HAP-1 (cell line): ENCODE measurements around the gene GATA6.
"Not testable (repeated sequence)": the region's sequence is repeated elsewhere in the genome, so short reads cannot be mapped to it uniquely, and the experiment has no call there.

Source experiments
- DNase-seq, 2 experiments: peaks; one replicate each; pipeline ENCODE4 v3.0.0-alpha.2; 2016 to 2020; ENCODE audit warnings: low spot score in 2 of 2
- H3K27me3 ChIP-seq: fragments of 250-450 bp; sonication (Bioruptor Pico); 2 replicates; pipeline ENCODE4 v1.5.1; 2020; ENCODE audit warnings: low read depth, mild to moderate bottlenecking, moderate library complexity
- H3K36me3 ChIP-seq: fragments of 250-450 bp; sonication (Bioruptor Pico); replicated peaks from 2 replicates; pipeline ENCODE4 v1.5.1; 2020; ENCODE audit warnings: mild to moderate bottlenecking
- H3K4me1 ChIP-seq: fragments of 250-450 bp; sonication (Bioruptor Pico); 2 replicates; pipeline ENCODE4 v1.5.1; 2020; ENCODE audit warnings: mild to moderate bottlenecking
- H3K4me3 ChIP-seq: fragments of 250-450 bp; sonication (Bioruptor Pico); 2 replicates; pipeline ENCODE4 v1.5.1; 2020; ENCODE audit warnings: mild to moderate bottlenecking, moderate library complexity
- H3K9me3 ChIP-seq: fragments of 250-450 bp; sonication (Bioruptor Pico); 2 replicates; pipeline ENCODE4 v1.5.1; 2020; ENCODE audit warnings: mild to moderate bottlenecking, moderate library complexity
- in situ Hi-C: fragments of 300-500 bp; cut with MboI; formaldehyde crosslinking; loops from 3 replicates; pipeline ENCODE4 v1.14.3; 2020; ENCODE audit warnings: low sequenced_read_pairs, inconsistent platforms, mixed read lengths

The GATA6 gene

DNA sequence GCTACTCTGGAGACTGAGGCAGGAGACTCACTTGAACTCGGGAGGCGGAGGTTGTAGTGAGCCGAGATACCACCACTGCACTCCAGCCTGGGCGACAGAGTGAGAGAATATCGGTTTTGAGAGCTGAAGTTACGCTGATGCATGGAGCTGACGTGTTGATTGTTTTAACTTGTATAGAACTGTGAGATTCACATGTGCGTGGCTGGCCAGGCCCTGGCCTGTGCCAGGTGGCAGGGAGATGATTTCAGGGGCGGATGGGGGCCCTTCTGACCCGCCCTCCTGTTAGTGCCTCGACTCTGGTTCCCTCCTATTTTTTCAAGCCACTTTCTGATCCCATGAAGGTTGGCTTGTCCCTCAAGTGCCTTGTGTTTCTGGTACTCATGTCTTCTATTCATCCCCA is 25.7 kb downstream of the GATA6 start:
- no peaks in the 10 kb centered on the region for H3K9me3 ChIP-seq
- in situ Hi-C loops = no loop called here
- H3K4me1 ChIP-seq = no peaks in the 10 kb centered on the region
- no peak overlapping the region for H3K4me3 ChIP-seq
- no peak for DNase-seq
- H3K27me3 ChIP-seq = no peaks in the 10 kb centered on the region
- no peaks in the 10 kb centered on the region for H3K36me3 ChIP-seq

- DNase-seq, in situ Hi-C loops: not testable (repeated sequence)
Observed at GRCh38 chr18:22196943-22197342, 27.6 kb downstream of the GATA6 start.

DNA sequence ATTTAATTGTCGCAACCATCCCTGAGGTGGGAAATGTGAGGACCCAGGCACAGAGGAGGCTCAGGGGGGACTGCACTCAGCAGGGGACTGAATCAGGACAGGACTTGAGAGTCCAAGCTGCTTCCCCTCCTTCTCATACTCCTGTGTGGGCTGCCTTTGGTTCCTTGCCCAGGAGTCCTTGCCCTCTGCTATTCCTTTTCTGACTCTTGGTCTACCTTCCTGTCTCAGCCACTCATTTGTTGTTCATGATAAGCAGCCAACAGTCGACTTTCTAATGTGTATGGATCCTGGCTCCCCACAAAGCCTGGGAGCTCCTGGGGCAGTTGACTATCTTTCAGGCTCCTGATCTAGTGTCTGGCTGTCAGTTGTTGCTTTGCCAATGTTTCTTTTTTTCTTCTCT is 28.3 kb downstream of the GATA6 start:
- Histone ChIP-seq H3K9me3 (no peaks in the 10 kb centered on the region), H3K4me1 (no peaks in the 10 kb centered on the region), H3K36me3 (no peaks in the 10 kb centered on the region), H3K27me3 (no peaks in the 10 kb centered on the region), H3K4me3 (no peak overlapping the region)
- DNase-seq = no peak
- in situ Hi-C loops = no loop called here

More at GRCh38 chr18:22196943-22197342, 27.6 kb downstream of the GATA6 start:
- H3K27me3 ChIP-seq, H3K4me3 ChIP-seq, H3K4me1 ChIP-seq, H3K9me3 ChIP-seq, H3K36me3 ChIP-seq: not testable (repeated sequence)

- no peaks in the 10 kb centered on the region for H3K9me3 ChIP-seq
- no peak overlapping the region for H3K4me3 ChIP-seq
- in situ Hi-C loops = no loop called here
- no peak for DNase-seq
- H3K36me3 ChIP-seq = no peaks in the 10 kb centered on the region
- no peaks in the 10 kb centered on the region for H3K4me1 ChIP-seq
- H3K27me3 ChIP-seq = no peaks in the 10 kb centered on the region
Observed at GRCh38 chr18:22198163-22198562, 28.8 kb downstream of the GATA6 start.

DNA sequence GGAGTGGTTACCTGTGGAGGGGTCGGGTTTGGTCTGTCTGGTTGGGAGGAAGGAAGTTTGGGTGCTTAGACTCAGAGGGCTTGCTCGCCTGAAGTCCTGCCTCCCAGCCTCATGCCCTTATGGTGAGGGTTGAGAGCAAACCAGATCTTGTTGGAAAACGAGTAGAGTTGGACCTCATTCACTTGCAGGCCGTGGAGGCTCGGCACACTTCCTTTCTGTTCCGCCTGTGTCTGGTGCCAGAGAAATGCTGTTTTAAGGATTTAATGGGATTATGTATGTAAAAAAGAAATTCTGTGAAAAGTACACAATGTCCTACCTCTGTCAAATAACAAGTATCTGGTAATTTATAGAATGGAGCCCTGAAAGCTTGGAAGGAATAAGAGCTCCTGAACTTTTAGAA is 29.6 kb downstream of the GATA6 start:
- Histone ChIP-seq H3K27me3 (no peaks in the 10 kb centered on the region), H3K36me3 (no peaks in the 10 kb centered on the region)
- in situ Hi-C loops = no loop called here

GRCh38 chr18:22200611-22201225 is 31.3 kb downstream of the GATA6 start:
- Histone ChIP-seq H3K4me1 (no peaks in the 10 kb centered on the region), H3K9me3 (no peaks in the 10 kb centered on the region), H3K27me3 (peaks cover 4% of the 10 kb centered on the region; the same call in 1 of the 2 replicates), H3K4me3 (no peak overlapping the region), H3K36me3 (no peaks in the 10 kb centered on the region)
- DNase-seq = no peak
- in situ Hi-C loops = no loop called here

More for the DNA sequence above, 29.6 kb downstream of the GATA6 start:
- DNase-seq = no peak
- Histone ChIP-seq H3K4me3 (no peak overlapping the region), H3K4me1 (no peaks in the 10 kb centered on the region), H3K9me3 (no peaks in the 10 kb centered on the region)

DNA sequence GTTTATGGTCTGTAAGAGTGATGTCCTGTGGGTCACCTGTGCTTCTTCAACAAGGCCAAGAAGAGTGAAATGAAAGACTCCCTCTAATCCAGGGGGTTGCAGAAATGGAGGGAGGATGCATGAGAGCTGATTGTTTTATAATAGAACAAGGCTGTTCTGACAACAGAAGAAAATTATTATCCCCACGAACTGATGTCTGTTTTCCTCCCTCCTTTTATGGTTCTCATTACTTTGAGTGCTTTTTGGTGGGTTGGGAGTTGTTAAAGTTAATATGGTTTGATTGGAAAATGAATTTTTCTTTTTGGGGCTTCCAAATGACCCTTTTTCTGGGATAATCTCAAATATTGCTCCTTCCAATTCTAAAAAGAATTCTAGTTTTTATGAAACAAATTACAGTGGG is 33.6 kb downstream of the GATA6 start:
- Histone ChIP-seq H3K4me3 (no peak overlapping the region), H3K36me3 (no peaks in the 10 kb centered on the region), H3K4me1 (no peaks in the 10 kb centered on the region), H3K9me3 (no peaks in the 10 kb centered on the region), H3K27me3 (peaks cover 20% of the 10 kb centered on the region)
- in situ Hi-C loops = no loop called here
- no peak for DNase-seq

- no peak overlapping the region for H3K4me3 ChIP-seq
- no peaks in the 10 kb centered on the region for H3K4me1 ChIP-seq
- no peak for DNase-seq
- no peaks in the 10 kb centered on the region for H3K36me3 ChIP-seq
- no peaks in the 10 kb centered on the region for H3K9me3 ChIP-seq
- H3K27me3 ChIP-seq = peaks cover 22% of the 10 kb centered on the region
- in situ Hi-C loops = no loop called here
Observed at GRCh38 chr18:22203536-22204213, 34.3 kb downstream of the GATA6 start.

DNA sequence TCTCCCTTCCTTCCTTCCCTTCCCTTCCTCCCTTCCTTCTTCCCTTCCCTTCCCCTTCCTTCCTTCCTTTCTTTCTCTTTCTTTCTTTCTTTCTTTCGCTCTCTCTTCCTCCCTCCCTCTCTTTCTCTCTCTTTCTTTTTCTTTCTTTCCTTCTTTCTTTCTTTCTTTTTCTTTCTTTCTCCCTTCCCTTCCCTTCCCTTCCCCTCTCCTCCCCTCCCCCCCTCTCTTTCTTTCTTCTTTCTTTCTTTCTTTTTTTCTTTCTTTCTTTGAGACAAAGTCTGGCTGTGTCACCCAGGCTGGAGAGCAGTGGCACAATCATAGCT is 34.8 kb downstream of the GATA6 start:
- H3K4me1 ChIP-seq = no peaks in the 10 kb centered on the region
- in situ Hi-C loops = no loop called here
- peaks cover 22% of the 10 kb centered on the region for H3K27me3 ChIP-seq
- H3K9me3 ChIP-seq = no peaks in the 10 kb centered on the region
- no peak overlapping the region for H3K4me3 ChIP-seq
- DNase-seq = no peak
- no peaks in the 10 kb centered on the region for H3K36me3 ChIP-seq

GRCh38 chr18:22204996-22205395 is 35.6 kb downstream of the GATA6 start:
- H3K4me1 ChIP-seq = no peaks in the 10 kb centered on the region
- in situ Hi-C loops = no loop called here
- H3K27me3 ChIP-seq = peaks cover 22% of the 10 kb centered on the region
- no peak for DNase-seq
- H3K36me3 ChIP-seq = no peaks in the 10 kb centered on the region
- H3K4me3 ChIP-seq = no peak overlapping the region
- H3K9me3 ChIP-seq = no peaks in the 10 kb centered on the region

DNA sequence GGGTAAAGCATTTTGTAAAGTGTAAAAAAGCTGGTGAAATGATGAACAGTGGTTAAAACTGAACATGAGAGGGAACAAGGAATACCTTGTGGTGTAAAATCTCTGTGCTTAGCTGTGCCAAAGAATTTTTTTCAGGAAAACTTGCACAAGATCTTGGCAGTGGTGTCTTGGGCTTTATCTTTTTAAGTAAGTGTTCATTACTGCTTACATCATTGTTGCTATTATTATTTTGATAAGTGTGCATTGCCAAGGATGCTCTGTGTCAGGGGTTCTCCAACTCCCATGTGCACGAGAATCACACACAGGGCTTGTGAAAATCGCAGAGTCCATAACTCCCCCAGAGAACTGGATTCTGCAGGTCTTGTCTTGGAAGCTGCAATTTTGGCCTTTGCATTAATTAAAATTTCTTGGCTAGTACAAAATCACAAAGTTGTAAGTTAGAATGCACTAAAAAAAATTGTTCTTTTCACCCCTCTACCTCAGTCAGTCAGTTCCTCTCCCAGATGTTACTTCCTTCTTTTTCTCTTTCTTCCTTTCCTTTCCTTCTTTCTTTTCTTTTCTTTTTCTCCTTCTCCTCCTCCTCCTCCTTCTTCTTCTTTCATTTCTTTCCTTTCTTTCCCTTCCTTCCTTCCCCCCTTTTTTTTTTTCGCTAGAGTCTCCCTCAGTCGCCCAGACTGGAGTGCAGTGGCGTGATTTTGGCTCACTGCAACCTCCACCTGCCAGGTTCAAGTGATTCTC is 37.8 kb downstream of the GATA6 start:
- Histone ChIP-seq H3K4me1 (no peaks in the 10 kb centered on the region), H3K9me3 (no peaks in the 10 kb centered on the region), H3K27me3 (peaks cover 22% of the 10 kb centered on the region), H3K4me3 (no peak overlapping the region), H3K36me3 (no peaks in the 10 kb centered on the region)
- DNase-seq = no peak
- in situ Hi-C loops = no loop called here

DNA sequence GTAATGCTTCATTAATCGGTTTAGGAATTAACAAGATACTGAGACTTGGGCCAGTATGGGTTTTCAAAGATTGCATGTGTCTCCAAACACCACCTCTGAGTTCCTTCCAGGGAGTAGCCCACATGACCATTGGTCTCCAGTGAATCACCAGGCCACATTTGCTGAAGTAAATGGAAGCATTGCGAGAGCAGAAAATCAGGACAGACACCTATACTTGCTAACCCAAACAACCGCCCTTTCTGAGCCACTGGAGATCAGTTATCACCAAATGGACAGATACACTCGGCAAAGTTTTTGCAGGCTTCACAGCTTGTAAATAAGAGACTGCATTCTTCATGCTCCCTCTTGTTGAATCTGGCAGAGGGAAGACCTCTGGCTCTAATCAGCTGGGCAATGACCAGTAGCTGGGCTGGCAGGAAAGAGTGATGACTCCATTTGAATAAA is 40.9 kb downstream of the GATA6 start:
- Histone ChIP-seq H3K4me3 (no peak overlapping the region), H3K27me3 (peaks cover 19% of the 10 kb centered on the region), H3K36me3 (no peaks in the 10 kb centered on the region), H3K9me3 (no peaks in the 10 kb centered on the region; the same call in 1 of the 2 replicates), H3K4me1 (no peaks in the 10 kb centered on the region)
- DNase-seq = no peak
- in situ Hi-C loops = no loop called here

DNA sequence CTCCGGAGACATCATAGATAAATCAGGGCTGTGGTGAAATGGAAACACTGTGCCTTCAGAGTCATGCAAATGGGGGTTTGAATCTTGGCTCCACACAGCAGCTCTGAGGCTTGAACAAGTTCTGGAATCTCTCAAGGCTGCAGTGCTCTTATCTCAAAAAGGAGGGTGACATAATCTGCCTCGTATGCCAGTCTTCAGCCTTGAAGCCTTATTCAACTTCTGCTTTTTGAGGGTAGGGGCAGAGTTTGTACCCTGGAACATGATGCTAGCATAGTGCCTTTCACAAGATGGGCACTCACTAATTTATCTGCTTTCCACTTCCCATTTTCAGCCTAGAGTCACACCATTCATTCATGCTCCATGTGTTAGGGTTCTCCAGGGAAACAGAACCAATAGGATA is 42.3 kb downstream of the GATA6 start:
- H3K4me3 ChIP-seq = no peak overlapping the region
- peaks cover 13% of the 10 kb centered on the region for H3K27me3 ChIP-seq
- no peaks in the 10 kb centered on the region for H3K36me3 ChIP-seq
- no peak for DNase-seq
- in situ Hi-C loops = no loop called here
- no peaks in the 10 kb centered on the region; the same call in 1 of the 2 replicates for H3K9me3 ChIP-seq
- no peaks in the 10 kb centered on the region for H3K4me1 ChIP-seq

DNA sequence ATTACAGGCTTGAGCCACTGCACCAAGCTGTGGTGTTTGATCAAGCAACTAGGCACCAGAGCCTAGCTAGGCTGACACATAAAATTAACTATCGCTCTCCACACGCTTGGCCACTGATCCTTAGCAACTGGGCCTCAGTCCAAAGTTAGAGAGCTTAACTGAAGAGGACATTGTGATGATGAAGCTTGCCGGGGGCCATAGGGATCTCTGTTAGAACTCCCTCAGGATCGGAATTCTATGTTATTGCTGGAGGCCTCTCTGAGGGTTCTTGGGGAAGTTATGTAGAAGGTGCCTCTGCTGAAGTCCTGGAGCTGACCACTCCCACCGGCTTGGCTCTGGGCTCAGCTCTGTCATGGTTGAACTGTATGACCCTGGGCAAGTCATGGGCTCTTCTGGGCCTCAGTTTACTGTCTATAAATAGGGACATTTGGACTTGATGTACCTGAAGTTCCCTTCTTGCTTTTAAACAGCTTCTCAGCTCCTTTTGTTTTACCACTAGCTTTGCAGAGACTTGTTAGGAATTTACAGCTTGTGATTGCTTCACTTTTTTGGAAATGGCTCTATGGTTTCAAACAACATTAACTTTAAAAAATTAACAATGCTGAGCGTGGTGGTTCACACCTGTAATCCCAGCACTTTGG is 44.1 kb downstream of the GATA6 start:
- H3K27me3 ChIP-seq = no peaks in the 10 kb centered on the region; the same call in 1 of the 2 replicates
- H3K4me3 ChIP-seq = no peak overlapping the region
- no peaks in the 10 kb centered on the region for H3K36me3 ChIP-seq
- H3K4me1 ChIP-seq = no peaks in the 10 kb centered on the region
- no peaks in the 10 kb centered on the region; the same call in 1 of the 2 replicates for H3K9me3 ChIP-seq
- in situ Hi-C loops = no loop called here
- no peak for DNase-seq
